GM08714 (cell line): ENCODE measurements around the gene PCDHB1.
"Not testable (repeated sequence)": the region's sequence is repeated elsewhere in the genome, so short reads cannot be mapped to it uniquely, and the experiment has no call there.

Experiments used
- H3K4me3 ChIP-seq: fragments of 200-500 bp; sonication (Bioruptor generic); 2 replicates; pipeline ENCODE4 v1.5.1; 2014; ENCODE audit warnings: mild to moderate bottlenecking, low read length, inconsistent platforms
- ZNF274 ChIP-seq: IDR thresholded peaks from 2 replicates; pipeline ENCODE4 v1.6.1; 2012; ENCODE audit warnings: mild to moderate bottlenecking, low read depth, low read length

PCDHB1 gene

DNA sequence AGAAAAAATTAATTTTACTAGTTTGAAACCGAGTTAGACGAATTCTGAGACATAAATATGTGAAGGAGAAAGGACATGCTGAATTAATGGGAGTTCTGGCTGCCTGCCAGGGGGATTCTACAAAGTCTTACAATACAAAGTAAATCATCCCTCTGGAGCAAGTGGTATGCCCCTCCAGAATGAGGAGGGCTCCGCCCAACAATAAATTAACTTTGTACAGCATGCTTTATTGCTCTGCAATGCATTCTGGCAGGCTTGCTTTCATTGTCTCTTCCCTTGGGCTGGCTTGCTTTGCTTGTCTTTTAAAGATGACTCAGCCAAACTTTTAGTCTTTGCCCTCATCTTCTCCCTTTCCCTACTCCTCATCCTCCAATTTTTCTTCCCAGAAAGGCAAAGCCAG is 11.7 kb upstream of the PCDHB1 start:
- H3K4me3 ChIP-seq, result no peak overlapping the region
- TF ChIP-seq ZNF274, result no peak

- peak overlapping the region; percentile 15; the same call in 1 of the 2 replicates for H3K4me3 ChIP-seq
- TF ChIP-seq ZNF274, result no peak
Measured at GRCh38 chr5:141040093-141040770, 10.9 kb upstream of the PCDHB1 start.

GRCh38 chr5:141040771-141041426 is 10.3 kb upstream of the PCDHB1 start:
- peak overlapping the region; percentile 15; the same call in 1 of the 2 replicates for H3K4me3 ChIP-seq
- no peak for TF ChIP-seq ZNF274

DNA sequence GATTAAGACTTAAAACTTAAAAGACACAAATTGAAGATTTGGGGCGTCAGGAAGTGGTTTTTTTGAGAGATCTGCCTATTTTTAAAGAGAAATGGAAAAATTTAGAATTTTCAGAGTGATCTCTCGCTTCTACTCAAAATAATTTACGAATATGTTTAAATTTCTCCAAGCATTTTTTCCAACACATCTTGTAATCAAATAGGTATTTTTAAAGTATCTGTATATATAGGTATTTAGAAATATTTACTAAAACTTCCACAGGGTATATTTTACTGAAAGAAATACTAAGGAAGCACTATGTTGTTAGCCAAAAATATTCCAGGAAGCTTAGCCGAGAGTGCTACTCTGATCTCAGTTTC is 9.8 kb upstream of the PCDHB1 start:
- no peak for TF ChIP-seq ZNF274
- H3K4me3 ChIP-seq, result no peak overlapping the region

DNA sequence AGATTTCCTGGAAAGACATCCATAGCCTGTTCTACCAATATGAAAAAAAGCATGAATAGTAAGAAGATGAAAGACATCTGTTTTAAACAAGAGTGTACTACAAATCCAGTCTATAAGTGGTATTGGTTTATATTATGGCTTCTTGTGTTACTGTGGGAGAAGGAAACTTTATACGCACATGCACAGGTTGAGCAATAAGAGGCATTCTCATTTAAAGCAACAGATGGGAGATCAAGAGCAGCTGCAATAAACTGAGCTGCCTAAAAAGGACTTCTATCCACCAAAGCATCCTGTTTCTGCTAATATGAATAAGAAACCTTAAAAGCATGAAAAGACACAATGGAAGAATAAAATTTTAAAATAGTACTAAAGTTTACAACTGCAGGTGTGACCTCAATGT is 8.6 kb upstream of the PCDHB1 start:
- no peak overlapping the region for H3K4me3 ChIP-seq
- TF ChIP-seq ZNF274, result no peak

GRCh38 chr5:141051521-141051866 is 320 bp downstream of the PCDHB1 start:
- no peak for TF ChIP-seq ZNF274
- H3K4me3 ChIP-seq, result no peak overlapping the region

- H3K4me3 ChIP-seq, result peak overlapping the region; percentile 16; the same call in 1 of the 2 replicates
- TF ChIP-seq ZNF274, result no peak
Measured at GRCh38 chr5:141077826-141078225, 26.7 kb downstream of the PCDHB1 start.

GRCh38 chr5:141082228-141082627 is 31.1 kb downstream of the PCDHB1 start:
- TF ChIP-seq ZNF274, result no peak
- H3K4me3 ChIP-seq, result no peak overlapping the region

DNA sequence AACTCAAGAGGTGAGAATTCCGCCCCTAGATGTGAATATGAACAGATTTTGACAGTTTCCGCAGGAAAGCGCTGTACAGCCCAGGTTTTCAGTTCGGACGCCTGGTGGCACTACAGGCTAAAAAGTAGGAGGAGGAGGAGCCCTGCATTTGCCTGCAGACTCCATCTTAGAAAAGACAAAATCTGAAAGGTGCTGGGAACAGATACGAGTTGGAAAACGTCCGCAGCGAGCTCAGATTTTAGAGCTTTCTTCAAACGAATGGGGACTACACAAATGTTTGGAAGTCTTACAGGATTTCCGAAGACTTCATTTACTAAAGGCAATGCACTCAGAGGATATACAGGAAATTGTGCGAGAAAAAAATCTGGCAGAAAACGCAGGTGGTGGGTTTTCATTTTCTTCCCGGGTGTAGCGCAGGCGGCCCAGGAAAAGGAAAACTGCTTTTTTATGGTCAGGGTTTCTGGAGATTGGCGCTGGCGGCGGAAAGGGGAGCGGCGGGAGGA is 33.4 kb downstream of the PCDHB1 start:
- H3K4me3 ChIP-seq, result peak overlapping the region; percentile 21
- TF ChIP-seq ZNF274, result no peak

- H3K4me3 ChIP-seq, result no peak within 1 kb of the TSS
- no peak for TF ChIP-seq ZNF274
Measured at GRCh38 chr5:141094481-141095262, 43.5 kb downstream of the PCDHB1 start, which contains the start of gene PCDHB2. PCDHB2 (plus strand) TSS chr5:141094615; CDS start chr5:141094791, 176 bp downstream.

DNA sequence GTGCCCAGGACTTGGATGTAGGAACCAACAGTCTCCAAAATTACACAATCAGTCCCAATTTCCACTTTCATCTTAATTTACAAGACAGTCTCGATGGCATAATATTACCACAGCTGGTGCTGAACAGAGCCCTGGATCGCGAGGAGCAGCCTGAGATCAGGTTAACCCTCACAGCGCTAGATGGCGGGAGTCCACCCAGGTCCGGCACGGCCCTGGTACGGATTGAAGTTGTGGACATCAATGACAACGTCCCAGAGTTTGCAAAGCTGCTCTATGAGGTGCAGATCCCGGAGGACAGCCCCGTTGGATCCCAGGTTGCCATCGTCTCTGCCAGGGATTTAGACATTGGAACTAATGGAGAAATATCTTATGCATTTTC is 44.1 kb downstream of the PCDHB1 start:
- H3K4me3 ChIP-seq, result no peak overlapping the region
- no peak for TF ChIP-seq ZNF274

DNA sequence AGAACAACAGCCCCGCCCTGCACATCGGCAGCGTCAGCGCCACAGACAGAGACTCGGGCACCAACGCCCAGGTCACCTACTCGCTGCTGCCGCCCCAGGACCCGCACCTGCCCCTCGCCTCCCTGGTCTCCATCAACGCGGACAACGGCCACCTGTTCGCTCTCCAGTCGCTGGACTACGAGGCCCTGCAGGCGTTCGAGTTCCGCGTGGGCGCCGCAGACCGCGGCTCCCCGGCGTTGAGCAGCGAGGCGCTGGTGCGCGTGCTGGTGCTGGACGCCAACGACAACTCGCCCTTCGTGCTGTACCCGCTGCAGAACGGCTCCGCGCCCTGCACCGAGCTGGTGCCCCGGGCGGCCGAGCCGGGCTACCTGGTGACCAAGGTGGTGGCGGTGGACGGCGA is 45.0 kb downstream of the PCDHB1 start:
- H3K4me3 ChIP-seq, result not testable (repeated sequence)

GRCh38 chr5:141096586-141096985 is 45.4 kb downstream of the PCDHB1 start:
- H3K4me3 ChIP-seq, result not testable (repeated sequence)

- H3K4me3 ChIP-seq, result no peak within 1 kb of the TSS
- no peak for TF ChIP-seq ZNF274
Measured at GRCh38 chr5:141100243-141100805, 49.1 kb downstream of the PCDHB1 start, which contains the start of gene PCDHB3. PCDHB3 (plus strand) TSS chr5:141100473; CDS start chr5:141100650, 177 bp downstream.

DNA sequence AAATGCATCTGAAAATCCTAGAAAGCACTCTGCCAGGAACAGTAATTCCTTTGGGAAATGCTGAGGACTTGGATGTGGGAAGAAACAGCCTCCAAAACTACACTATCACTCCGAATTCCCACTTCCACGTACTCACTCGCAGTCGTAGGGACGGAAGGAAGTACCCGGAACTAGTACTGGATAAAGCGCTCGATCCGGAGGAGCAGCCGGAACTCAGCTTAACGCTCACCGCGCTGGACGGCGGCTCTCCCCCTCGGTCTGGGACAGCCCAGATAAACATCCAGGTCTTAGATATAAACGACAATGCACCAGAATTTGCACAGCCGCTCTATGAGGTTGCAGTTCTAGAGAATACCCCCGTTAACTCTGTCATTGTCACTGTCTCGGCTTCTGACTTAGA is 49.9 kb downstream of the PCDHB1 start:
- TF ChIP-seq ZNF274, result no peak
- H3K4me3 ChIP-seq, result no peak overlapping the region

DNA sequence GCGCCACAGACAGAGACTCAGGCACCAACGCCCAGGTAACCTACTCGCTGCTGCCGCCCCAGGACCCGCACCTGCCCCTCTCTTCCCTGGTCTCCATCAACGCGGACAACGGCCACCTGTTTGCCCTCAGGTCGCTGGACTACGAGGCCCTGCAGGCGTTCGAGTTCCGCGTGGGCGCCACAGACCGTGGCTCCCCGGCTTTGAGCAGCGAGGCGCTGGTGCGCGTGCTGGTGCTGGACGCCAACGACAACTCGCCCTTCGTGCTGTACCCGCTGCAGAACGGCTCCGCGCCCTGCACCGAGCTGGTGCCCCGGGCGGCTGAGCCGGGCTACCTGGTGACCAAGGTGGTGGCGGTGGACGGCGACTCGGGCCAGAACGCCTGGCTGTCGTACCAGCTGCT is 50.9 kb downstream of the PCDHB1 start:
- H3K4me3 ChIP-seq, result not testable (repeated sequence)

DNA sequence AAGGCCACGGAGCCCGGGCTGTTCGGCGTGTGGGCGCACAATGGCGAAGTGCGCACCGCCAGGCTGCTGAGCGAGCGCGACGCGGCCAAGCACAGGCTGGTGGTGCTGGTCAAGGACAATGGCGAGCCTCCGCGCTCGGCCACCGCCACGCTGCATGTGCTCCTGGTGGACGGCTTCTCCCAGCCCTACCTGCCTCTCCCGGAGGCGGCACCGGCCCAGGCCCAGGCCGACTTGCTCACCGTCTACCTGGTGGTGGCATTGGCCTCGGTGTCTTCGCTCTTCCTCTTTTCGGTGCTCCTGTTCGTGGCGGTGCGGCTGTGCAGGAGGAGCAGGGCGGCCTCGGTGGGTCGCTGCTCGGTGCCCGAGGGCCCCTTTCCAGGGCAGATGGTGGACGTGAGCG is 51.3 kb downstream of the PCDHB1 start:
- H3K4me3 ChIP-seq, result not testable (repeated sequence)
